Measurements from ENCODE around the gene PRKD3.

Gene PRKD3

DNA sequence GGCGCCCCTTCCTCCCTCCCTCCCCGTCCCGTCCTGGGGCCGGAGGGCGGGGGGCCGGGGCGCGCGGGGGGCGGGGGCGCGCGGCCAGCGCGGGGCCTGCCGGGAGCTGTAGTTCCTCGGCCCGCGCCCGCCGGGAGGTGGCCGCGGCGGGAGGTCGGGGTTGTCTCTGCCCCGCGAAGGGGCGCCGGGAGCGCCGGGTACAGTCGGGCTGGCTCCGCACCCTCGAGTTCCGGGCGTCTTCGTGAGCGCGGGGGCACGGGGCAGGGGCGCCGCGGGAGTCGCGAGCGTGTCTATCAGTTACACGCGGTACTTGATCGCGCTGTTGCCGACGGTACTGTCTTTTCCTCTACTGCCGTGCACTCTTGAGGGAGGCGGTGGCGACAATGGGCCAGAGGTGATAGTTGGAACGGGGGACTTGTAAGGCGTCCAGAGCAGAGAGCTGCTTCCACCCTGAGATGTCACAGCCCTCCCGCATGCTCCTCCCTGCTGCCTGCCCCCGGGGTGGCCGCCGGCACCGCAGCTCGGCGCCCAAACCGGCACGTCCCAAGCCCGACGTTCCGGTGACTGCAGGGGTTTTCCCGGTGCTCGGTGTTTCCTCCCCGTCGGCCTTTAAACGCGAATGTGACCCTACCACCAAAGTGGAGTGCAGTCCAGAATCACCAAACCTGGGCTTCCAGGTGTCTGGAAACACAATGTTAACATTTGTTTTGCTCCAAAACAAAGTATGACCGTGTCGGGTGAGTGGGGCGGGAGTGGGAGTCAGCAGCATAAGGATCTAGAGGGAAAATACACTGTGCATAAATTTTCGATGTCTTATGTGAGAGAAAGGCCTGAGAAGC lies at the start of gene PRKD3:
PRKD3 (minus strand) TSS at position 48 of the 839 bp plus-strand sequence. CDS start 8,309 bp downstream, outside the sequence.
- peak in 2 of 3 donors; percentile 46 to 50 for DNase-seq (ENCODE audit: low read depth in 3 of 3, low spot score in 1 of 3)

DNA sequence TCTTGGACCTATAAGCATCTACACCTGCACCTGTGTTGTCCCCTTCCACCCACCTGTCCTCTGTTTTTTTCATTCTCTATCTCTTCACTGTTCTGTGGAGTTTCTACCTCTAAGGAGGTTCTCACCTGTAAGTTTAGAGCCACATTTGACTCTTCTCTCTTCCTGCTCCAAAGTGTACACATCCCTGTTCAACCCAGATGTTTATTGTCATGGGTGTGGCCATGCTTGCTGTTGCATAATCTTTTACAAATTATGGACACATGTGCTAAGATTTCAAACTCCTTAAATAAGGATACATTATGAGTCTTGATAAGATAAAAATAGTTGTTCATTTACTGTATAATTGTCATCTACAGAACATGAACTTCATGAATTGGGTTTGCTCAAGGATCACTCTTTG lies 47.4 kb upstream of the PRKD3 start:
- DNase-seq (ENCODE audit: low read depth in 3 of 3, low spot score in 1 of 3): no peak

DNA sequence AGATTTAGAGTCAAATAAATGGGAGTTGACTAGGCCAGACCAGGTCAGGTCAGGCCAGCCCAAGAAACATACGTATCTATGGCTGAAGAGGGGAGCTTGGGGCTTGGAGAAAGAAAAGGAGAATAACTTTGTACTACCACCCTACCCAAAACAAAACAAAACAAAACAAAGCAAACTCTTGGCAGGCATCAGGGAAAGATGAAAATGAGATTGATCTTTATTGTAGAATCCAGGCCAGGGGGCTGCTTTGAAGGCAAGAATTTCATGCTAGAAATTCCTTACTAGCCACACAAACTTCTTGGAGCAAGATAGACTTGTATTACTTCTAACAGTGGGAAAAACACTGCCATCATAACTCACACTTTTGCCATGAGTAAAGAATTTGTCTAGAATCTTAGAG lies 46.0 kb upstream of the PRKD3 start:
- no peak for DNase-seq (ENCODE audit: low read depth in 3 of 3, low spot score in 1 of 3)

DNA sequence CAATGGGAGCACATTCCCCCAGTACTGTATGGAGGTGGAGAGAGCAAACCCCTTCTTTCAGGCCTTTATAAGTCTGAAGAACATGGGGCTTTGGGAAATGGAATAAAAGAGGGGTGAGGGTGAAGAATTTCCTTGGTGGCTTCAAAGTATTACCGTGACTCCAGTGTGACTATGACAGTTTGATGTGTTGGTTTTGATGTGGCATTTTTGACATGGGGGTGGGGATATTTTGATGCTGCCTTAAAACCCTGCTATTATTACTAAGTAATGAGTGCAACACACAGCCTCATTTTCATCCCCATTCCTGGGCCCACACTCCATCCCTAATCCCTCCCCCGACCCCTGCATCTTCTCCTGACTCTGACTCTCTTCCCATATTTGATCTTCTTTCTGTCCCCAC lies 43.4 kb upstream of the PRKD3 start:
- no peak for DNase-seq (ENCODE audit: low read depth in 3 of 3, low spot score in 1 of 3)

DNA sequence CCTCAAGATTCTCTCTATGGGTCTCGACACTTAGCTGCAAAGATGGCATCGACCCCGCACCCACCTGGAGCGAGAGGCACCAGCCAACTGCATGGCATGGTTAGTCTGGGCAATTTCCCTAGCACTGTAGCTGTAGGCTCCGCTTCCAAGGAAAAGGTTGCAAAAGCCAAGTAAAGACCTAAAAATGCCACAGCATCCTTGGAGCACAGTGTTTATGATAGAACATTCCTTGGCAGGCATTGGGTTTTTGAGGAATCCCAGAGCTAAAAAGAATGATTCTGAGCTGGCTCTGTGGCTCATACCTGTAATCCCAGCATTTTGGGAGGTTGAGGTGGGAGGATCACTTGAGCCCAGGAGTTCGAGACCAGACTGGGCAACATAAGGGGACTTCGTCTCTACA lies 42.7 kb upstream of the PRKD3 start:
- DNase-seq (ENCODE audit: low read depth in 3 of 3, low spot score in 1 of 3): no peak

DNA sequence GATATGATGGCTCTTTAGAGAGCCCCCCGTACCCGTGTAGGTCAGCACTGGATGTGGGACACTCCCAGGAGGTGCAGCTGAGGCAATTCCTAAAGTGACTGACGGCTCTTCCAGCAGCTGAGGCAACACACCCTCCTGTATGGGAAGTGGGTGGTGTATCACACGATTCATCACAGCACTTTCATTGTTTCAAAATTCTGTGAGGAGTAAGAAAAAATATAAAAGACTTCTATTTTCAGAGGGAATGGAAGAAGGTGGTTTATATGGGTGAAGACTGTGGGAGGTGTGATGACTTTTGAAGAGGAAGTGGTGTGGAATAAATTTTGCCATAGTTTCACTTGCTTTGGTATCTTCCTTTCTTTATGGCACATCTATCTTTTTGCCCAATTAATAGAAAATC lies 42.1 kb upstream of the PRKD3 start:
- no peak for DNase-seq (ENCODE audit: low read depth in 3 of 3, low spot score in 1 of 3)

DNA sequence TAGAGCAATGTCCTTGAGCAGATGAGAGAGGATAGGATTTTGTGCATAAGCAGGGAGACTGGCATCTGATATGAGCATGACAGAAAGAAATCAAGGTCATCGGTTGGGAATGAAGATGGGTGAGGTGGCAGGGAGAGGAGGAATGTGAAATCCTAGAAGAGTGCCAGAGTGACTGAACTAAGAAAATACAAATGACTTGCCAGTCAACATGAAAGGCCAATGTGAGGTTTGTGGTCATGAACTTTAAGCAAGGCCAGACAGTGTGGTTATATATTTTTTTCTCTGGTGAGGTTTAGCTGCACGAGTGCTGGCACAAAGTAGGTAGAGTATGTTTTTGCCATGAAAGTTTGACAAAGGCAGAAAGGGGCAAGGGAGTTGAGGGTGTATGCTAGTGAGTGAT lies 41.0 kb upstream of the PRKD3 start:
- DNase-seq (ENCODE audit: low read depth in 3 of 3, low spot score in 1 of 3): no peak

DNA sequence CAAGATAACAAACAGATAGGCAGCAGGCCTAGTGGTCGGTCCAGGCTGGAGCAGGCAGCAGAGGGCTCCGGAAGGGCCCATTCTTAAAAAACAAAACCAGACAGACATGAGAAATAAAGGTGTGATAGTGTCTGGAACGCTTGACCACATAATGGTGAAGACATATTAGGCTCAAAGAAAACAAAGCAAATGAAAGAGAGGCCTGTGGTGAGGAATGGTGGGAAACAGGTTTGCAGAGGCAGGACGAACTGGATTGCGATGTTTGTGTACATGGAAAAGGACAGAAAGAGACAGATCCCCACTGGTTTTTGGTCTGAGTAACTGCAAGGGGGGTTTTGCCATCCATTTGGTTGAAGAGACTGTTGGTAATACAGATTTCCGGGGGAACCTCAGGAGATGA lies 39.7 kb upstream of the PRKD3 start:
- no peak for DNase-seq (ENCODE audit: low read depth in 3 of 3, low spot score in 1 of 3)

DNA sequence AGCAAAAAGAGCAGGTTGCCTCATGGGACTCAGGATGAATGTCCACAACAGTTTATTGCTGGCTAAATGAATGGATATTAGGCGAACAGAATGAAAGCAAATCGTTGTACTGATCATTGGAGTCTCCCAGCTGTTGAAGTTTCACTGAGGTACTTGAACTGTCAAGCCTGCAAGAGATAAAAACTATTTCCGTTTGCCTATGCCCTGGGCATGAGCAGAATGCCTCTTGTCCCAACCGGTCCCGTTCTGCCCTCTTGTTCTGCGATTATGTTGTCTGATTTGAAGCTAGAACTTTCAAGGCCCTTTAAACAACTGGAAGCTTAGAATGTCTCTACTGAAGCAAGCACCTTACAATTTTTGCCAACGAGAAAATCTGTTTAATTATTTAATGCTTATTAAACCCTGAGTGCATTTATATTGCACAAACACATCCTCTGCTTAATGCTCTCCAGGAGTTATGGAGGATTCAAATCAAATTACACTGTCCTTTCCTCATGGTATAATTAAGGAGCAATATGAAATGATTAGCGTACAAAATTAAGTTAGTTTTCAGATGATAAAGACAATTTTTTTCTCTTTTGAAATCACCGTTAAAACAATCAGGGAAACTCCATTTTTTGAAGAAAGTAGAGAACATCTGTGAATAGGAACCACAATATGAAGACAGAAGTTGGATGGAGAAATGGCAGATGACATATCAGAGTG lies 37.5 kb upstream of the PRKD3 start:
- no peak for DNase-seq (ENCODE audit: low read depth in 3 of 3, low spot score in 1 of 3)

DNA sequence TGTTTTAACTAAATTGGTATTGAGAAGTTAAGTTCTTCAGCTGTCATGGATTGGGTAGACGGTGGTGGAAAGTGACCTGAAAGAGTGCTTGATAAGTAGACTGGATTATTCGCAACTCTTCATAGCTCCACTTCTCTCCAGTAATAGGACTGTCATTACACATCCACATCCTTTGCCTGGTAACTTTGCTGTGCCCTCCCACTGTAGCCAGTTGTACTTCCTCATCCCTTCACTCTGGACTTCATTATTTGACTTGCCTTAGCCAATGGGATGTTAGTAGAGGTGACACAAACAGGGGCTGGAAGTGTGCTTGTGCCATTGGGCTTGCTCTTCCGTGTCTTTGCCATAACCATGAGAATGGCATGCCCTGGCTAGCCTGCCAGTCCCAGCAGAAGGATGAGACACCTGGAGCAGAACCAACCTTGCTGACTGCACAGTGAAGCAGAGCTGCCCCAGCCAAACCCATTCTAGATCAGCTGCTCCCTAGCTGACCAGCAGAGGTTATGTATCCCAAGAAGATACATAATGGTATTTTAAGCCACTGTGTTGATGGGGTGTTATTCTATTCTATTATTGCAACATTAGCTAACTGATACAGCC lies 36.7 kb upstream of the PRKD3 start:
- DNase-seq (ENCODE audit: low read depth in 3 of 3, low spot score in 1 of 3): no peak

DNA sequence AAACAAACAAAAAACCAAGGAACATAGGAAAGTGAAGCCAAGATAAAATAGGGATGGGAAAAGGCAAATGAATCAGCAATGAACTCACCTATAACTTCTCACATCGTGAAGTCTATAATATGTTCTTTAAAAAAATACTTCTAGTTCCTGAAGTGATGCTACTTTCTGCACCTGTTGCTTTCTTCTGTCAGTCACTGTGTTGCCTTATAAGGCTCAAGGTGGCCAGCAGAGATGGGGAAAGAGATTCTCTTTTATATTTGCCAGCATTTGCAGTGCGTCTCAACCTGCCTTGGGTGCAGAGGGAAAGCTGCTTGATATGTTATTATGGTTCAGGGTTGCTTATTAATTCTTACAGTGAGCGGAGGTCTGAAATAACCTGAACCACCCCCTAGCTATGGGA lies 33.8 kb upstream of the PRKD3 start:
- no peak for DNase-seq (ENCODE audit: low read depth in 3 of 3, low spot score in 1 of 3)

DNA sequence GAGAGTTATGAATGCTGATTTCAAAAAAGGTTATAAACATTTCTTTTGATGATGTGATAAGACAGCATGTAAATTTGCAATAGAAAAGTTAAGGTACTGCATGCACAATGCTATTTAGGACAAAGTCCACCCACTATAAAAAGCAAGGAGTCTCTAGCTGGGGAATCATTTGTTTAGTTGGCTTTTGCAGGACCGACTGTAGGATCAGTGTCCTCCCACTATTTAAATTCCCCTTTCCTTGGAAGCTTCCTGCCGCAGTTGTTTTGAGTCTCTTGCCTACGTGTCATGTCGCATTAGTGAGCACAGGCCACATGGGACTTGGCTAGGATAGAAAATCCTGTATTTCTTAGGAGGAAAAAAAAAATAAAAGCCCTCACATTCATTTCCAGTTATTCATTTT lies 32.9 kb upstream of the PRKD3 start:
- no peak for DNase-seq (ENCODE audit: low read depth in 3 of 3, low spot score in 1 of 3)

DNA sequence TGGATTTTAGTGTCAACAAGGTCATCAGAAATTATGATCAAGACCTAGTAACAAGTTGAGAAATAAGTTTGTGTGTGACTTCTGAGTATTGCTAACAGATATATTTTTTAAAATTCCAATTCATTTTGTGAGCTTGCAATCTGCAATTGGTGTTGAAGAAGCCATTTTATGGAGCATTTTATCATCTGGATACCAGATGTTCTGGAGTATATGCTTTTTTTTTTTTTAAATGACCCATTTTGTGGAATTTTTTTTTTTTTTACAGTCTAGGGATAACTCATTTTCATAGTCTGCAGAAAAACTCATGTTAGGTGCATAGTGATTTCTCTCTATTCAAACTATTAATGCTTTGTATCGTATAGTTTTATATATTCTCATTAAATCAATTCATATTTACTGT lies 32.4 kb upstream of the PRKD3 start:
- DNase-seq (ENCODE audit: low read depth in 3 of 3, low spot score in 1 of 3): no peak

DNA sequence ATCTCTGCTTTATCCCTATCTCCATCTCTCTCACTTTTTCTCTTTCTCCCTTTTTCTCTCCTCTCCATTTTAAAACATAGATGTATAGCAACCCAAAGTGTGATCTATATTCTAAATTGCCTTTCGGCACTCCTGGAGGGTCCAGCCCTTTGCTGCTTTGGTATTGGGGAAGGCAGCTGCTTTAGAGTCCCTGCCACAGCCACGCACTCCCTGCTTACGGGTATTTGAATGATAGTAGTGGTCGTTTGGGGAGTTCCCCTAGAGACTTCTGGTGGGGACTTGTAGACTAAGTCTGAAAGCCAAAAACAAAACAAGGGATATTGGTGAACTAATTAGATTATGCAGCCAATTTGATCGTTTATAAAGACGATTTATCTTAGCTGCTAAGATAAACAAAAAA lies 31.7 kb upstream of the PRKD3 start:
- DNase-seq (ENCODE audit: low read depth in 3 of 3, low spot score in 1 of 3): no peak

DNA sequence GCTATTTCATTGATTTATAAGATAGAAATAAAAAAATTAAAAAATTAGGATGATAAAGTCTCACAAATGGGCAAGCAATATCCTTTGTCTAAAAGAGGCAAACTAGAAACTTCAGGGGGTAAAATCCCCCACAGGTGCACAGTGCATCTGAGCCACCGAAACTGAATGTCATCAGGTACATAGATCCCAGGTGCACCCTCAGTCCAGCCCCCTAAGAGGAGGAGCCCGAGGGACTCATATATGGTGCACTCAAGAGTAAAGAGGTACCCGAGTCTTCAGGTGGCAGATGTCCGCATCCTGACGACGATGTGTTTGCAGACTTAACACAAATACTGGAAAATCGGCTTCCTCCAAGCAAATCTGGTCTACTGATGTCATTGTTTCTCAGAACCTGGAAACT lies 31.1 kb upstream of the PRKD3 start:
- no peak for DNase-seq (ENCODE audit: low read depth in 3 of 3, low spot score in 1 of 3)

DNA sequence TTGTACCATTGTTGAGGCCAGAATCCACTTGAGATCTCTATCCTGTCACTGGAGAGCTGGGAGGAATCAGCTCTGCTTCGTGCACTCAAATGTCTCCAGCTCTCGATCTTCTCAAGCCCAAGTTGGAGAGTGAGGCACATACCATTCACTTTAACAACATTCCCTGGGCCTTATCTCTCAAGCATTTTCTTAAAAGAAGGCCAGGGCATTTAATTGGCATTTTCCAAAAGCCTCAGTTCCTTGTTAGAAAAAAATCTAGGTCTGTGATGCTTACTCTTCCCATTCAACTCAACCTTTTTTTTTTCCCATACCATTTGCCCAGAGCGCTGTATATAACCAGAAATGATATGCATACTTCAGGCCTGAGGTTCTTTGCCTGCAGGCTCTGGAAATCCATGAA lies 29.9 kb upstream of the PRKD3 start:
- no peak for DNase-seq (ENCODE audit: low read depth in 3 of 3, low spot score in 1 of 3)

DNA sequence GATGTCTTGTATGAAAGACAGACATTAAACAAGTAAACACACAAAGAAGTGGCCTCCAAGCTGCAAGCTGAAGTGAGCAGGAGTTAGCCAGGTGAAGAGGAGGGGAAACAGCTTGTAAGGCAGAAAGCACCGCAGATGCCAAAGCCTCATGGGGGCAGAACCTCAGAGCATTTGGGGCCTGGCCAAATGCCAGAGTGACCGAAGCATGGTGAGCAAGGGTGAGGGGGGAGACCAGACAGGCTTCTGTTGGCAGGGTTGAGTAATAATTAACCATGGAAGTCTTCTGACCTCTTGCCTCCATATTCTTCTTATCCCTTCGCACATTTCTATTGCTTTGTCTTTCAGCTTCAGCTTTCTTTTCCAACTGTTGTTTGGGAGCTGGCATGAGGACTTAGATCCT lies 25.4 kb upstream of the PRKD3 start:
- DNase-seq (ENCODE audit: low read depth in 3 of 3, low spot score in 1 of 3): no peak

DNA sequence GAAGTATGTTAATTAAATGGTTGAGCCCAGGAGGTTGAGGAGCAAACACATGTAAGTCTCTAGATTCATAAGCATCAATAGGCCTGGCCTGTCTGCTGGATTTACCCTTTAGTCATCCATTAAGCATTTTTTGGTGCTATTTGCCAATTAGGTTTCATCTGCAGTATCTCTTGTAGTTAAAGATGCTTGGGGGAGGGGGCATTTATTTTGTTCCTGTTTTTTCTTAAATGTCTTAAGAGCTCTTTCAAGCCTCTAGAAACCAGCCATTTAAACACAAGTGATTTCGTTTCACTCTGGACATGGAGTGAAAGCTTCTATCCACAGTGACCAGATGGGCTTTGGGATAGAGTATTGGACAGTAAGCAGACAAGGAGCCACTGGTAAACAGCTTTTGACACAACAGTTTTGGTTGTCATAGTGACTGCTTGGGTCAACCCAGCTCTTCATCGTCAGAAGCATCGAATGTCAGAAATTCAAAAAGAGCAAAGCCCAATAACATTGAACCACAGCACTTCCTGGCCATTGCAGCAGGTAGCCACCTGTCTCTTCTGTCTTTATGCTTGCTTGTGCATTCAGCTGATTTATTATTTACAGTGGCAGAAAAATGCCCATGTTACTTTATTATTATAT lies 24.7 kb upstream of the PRKD3 start:
- DNase-seq (ENCODE audit: low read depth in 3 of 3, low spot score in 1 of 3): no peak

DNA sequence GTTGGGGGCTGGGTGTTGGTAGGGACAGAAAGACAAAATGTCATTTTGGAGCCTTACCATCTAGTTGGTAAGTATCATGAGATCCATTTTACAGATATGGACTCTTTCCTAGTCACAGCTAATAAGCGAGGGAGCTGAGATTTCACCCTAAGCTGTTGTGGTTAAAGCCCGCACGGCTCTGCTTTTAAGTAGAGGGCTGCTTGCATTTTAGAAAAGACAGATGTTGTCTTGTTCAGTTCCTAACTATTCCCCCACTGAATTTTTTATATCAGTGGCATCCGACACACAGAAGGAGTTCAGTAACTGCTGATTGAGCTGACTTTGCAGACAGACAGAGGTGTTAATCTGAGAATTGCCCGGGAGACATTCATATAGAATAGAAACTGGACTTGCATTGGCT lies 23.5 kb upstream of the PRKD3 start:
- no peak for DNase-seq (ENCODE audit: low read depth in 3 of 3, low spot score in 1 of 3)

DNA sequence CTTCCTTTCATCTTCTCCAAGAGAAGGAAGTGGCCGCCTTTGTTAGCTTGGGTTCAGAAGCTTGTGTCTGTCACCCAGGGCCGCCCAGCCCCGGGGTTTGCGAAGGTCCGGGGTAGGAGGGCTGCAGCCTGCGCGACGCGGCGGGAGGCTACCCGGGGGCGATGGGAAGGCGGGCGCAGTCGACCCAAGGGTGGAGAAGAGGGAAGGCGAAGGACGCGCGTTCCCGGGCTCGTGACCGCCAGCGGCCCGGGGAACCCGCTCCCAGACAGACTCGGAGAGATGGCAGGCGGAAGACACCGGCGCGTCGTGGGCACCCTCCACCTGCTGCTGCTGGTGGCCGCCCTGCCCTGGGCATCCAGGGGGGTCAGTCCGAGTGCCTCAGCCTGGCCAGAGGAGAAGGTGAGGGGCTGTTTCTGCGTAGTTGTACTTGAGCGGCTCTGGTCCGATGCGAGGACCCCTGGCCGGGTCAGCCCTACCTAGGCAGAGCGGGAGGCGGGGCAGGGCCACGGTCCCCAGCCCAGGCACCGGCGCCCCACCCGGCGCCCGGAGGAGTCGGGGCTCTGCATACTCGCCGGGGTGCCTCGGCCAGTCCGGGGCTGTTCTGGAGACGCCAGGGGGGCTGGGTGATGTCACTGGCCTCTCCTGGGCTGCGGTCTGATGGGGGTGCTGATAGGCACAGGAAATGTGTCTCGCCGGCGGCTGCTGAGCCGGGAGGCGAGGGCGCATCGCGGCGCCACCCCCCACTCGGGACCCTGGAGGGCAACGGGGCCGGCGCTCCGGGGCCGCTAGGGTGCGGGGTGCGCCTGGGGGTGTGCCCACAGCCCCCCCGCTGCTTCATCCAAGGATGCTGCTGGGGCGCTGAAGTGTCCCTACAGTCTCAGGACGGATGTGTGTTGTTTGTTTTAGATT lies 20.1 kb upstream of the PRKD3 start, which contains the start of gene QPCT:
QPCT (plus strand) TSS at position 178 of the 909 bp plus-strand sequence; CDS start at position 280, 102 bp downstream.
- peak; percentile 14 to 60 (median 49) for DNase-seq (ENCODE audit: low read depth in 3 of 3, low spot score in 1 of 3)
